CD8-positive, alpha-beta memory T cell (primary cell): Measurements from ENCODE around the gene EEF1E1. TPM values are rescaled to one million over a fixed set of nuclear protein-coding genes. Genes with fewer than 3 reads are reported as not detected.
A peak's percentile ranks its signal among the peaks of the same experiment; 100 is the strongest.

Experiments
- CTCF ChIA-PET: fragments of 350-600 bp; sonication (Branson Sonifier 250); formaldehyde crosslinking; loops from one replicate; lab custom pipeline; 2021; ENCODE audit warnings: antibody characterized with exemption; lab: Charles Lee
- POLR2A ChIA-PET: fragments of 350-600 bp; sonication (Branson Sonifier 250); formaldehyde crosslinking; loops from one replicate; lab custom pipeline; 2021; ENCODE audit warnings: antibody characterized with exemption; lab: Charles Lee
- DNase-seq, 5 donors: peaks; one replicate each; pipeline versions ENCODE4 v3.0.0 to v3.0.0-alpha.2; 2020 to 2022; ENCODE audit warnings: mixed read lengths in 1 of 5
- H3K27ac ChIP-seq: one replicate; pipeline ENCODE4 v1.7.0; 2013; ENCODE audit warnings: low read depth, mild to moderate bottlenecking, low read length, moderate library complexity
- H3K27me3 ChIP-seq: 2 replicates; pipeline ENCODE4 v1.7.0; 2013; ENCODE audit warnings: low read length, mild to moderate bottlenecking; ENCODE audit not compliant: insufficient read depth, poor library complexity, severe bottlenecking
- H3K36me3 ChIP-seq: 2 replicates; pipeline ENCODE4 v1.7.0; 2013; ENCODE audit warnings: mild to moderate bottlenecking, low read length, moderate library complexity; ENCODE audit not compliant: insufficient read depth
- H3K4me1 ChIP-seq: 2 replicates; pipeline ENCODE4 v1.7.0; 2013; ENCODE audit warnings: mild to moderate bottlenecking, low read length, moderate library complexity; ENCODE audit not compliant: insufficient read depth
- H3K4me3 ChIP-seq: 2 replicates; pipeline ENCODE4 v1.7.0; 2013; ENCODE audit warnings: mild to moderate bottlenecking, low read length
- H3K9me3 ChIP-seq: 2 replicates; pipeline ENCODE4 v1.7.0; 2013; ENCODE audit warnings: mild to moderate bottlenecking, low read length
- H3K27ac Mint-ChIP-seq, 8 donors: one replicate each; pipeline ENCODE4 v1.8.0; 2020 to 2021; ENCODE audit warnings: mixed read lengths in 8 of 8, mild to moderate bottlenecking in 6 of 8, inconsistent platforms in 3 of 8, moderate library complexity in 3 of 8
- H3K27me3 Mint-ChIP-seq, 2 donors: one replicate each; pipeline ENCODE4 v1.8.0; 2020 to 2021; ENCODE audit warnings: mixed read lengths in 2 of 2, mild to moderate bottlenecking in 1 of 2, moderate library complexity in 1 of 2
- H3K36me3 Mint-ChIP-seq, 3 donors: one replicate each; pipeline ENCODE4 v1.8.0; 2020 to 2021; ENCODE audit warnings: mixed read lengths in 3 of 3, inconsistent platforms in 1 of 3, mild to moderate bottlenecking in 1 of 3
- H3K4me1 Mint-ChIP-seq, 3 donors: one replicate each; pipeline ENCODE4 v1.8.0; 2020 to 2021; ENCODE audit warnings: mixed read lengths in 3 of 3, inconsistent platforms in 1 of 3, mild to moderate bottlenecking in 1 of 3
- H3K4me3 Mint-ChIP-seq, 7 donors: one replicate each; pipeline ENCODE4 v1.8.0; 2020 to 2021; ENCODE audit warnings: mixed read lengths in 7 of 7, mild to moderate bottlenecking in 6 of 7, moderate library complexity in 4 of 7, inconsistent platforms in 2 of 7
- H3K9me3 Mint-ChIP-seq, 5 donors: one replicate each; pipeline ENCODE4 v1.8.0; 2020 to 2022; ENCODE audit warnings: mixed read lengths in 5 of 5, mild to moderate bottlenecking in 3 of 5, moderate library complexity in 2 of 5, inconsistent platforms in 1 of 5
- polyA plus RNA-seq: library from polyadenylated mRNA; unstranded; fragments of 300-500 nt; fragmentation: Illumina TruSeq; gene quantifications from one replicate; pipeline ENCODE4 v1.2.3, GENCODE V29; 2021
- total RNA-seq, 2 experiments: library from RNA; stranded (reverse); gene quantifications; one replicate each; pipeline ENCODE4 v1.2.3, GENCODE V29; 2021

Gene EEF1E1
- total RNA-seq (10 to 100 TPM; 71.2 to 76.0 TPM), polyA plus RNA-seq (48.3 TPM)

DNA sequence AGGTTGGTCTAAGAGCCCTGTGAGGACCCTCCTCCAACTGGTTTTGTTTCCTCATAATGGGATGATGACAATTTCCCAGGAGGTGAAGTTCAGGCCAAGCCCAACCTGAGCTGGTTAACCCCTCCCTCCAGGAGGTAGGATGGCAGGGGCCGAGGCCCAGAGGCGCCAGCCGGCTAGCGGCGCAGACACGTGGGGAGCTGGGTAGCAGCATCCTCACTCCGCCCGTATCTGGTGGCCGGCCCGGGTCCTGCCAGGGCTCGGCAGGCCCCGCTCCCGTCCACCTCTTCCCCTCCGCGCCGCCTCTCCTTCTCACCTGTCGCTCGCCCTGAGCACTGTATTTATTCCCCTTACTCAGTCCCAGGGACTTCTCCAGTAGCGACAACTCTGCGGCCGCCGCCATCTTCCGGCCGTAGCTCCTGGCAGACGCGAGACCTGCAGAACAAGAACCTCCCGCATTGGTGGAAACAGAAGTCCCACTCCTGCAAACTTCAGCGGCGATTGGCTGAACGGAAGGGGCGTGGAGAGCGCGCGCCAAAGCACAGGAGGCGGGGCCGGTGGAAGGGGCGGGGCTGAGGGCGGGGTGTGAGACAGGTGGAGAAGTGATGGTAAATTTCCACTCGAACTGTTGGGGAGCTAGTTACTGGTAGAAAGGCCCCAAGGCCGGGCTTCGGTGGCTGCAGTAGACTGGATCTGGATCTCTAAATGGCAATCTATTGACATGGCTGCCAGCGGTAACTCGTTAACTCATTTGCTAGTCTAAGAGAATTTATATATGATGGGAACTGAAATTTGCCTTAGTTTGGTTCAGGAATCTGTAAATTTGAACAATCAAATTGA is at the start of gene EEF1E1:
Gene EEF1E1 (minus strand): TSS at position 427 of the 837 bp plus-strand sequence. CDS start 27 bp downstream, at position 400.
- Mint-ChIP-seq H3K4me3 (peak within 1 kb of the TSS; percentile 90 to 99 (median 95)), H3K27ac (peak within 1 kb of the TSS; percentile 90 to 99 (median 98)), H3K27me3 (peaks cover 16 to 24% of the 10 kb centered on the region in 2 donors), H3K36me3 (peaks cover 0 to 16% (median 1%) of the 10 kb centered on the region in 3 donors), H3K9me3 (no peaks in the 10 kb centered on the region), H3K4me1 (peaks cover 27 to 39% (median 33%) of the 10 kb centered on the region in 3 donors)
- Histone ChIP-seq H3K36me3 (peaks cover under 1% of the 10 kb centered on the region), H3K4me1 (peaks cover 15% of the 10 kb centered on the region), H3K27me3 (no peaks in the 10 kb centered on the region), H3K4me3 (peak within 1 kb of the TSS; percentile 98), H3K9me3 (no peaks in the 10 kb centered on the region), H3K27ac (peak within 1 kb of the TSS; percentile 84)
- POLR2A ChIA-PET: interaction anchor here (2.3 kb wide), 1 partner anchor 38 kb away, joined by 29 read pairs; the partner anchor contains the start of gene BLOC1S5
- CTCF ChIA-PET: interaction anchor here (0.8 kb wide), 1 partner anchor 37 kb away, joined by 4 read pairs; no protein-coding TSS in a partner anchor
- DNase-seq: peak; percentile 91 to 98 (median 96)

DNA sequence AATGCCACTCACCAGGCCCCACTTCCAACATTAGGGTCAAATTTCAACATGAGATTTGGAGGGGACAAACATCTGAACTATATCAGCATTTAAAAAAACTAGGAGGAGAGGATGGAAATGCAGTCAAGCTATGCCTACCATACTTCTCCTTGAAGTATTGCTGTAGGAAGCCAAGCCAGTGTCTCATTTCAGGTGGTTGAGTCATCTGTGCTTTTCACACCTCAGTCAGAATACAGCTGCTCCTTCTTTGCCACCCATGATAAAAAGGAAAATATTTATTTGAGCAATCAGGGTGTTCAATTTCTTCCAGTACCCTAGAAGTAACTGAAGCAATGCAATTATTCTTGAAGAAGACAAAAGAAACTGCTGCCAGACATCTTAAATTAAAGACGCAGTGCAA is 47.0 kb upstream of the EEF1E1 start:
- no peak overlapping the region for H3K4me3 ChIP-seq
- H3K27me3 ChIP-seq: no peaks in the 10 kb centered on the region
- H3K27ac ChIP-seq: no peak overlapping the region
- no peak for DNase-seq
- Mint-ChIP-seq H3K36me3 (no peaks in the 10 kb centered on the region), H3K27ac (peak overlapping the region in 1 of 8 donors; percentile 43), H3K27me3 (peaks cover 2 to 20% of the 10 kb centered on the region in 2 donors), H3K9me3 (no peaks in the 10 kb centered on the region), H3K4me3 (no peak overlapping the region), H3K4me1 (no peaks in the 10 kb centered on the region)
- H3K36me3 ChIP-seq: no peaks in the 10 kb centered on the region
- no peaks in the 10 kb centered on the region for H3K9me3 ChIP-seq
- no peaks in the 10 kb centered on the region for H3K4me1 ChIP-seq
- CTCF ChIA-PET: no interaction called here
- POLR2A ChIA-PET: no interaction called here

DNA sequence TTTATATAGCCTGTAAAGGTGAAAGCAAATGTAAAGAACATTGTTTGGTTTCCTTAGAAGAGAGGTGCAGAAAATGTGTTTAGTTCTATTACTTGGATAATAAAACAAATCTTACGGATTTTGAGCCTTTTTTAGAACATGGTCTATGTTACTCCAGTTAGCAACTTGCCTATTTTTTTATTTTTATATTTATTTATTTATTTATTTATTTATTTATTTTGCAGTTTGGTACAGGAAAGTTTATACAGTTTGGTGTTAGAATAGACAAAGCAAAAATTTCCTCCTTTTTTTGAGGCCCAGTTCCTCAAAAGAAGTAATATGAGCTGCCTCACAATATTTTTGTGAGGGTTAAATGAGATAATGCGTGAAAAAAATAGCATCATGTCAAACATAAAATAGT is 41.6 kb upstream of the EEF1E1 start:
- CTCF ChIA-PET: no interaction called here
- no peaks in the 10 kb centered on the region for H3K9me3 ChIP-seq
- DNase-seq: no peak
- no peaks in the 10 kb centered on the region for H3K36me3 Mint-ChIP-seq
- no peaks in the 10 kb centered on the region for H3K4me1 ChIP-seq
- POLR2A ChIA-PET: no interaction called here
- H3K4me3 ChIP-seq: no peak overlapping the region
- H3K27ac ChIP-seq: no peak overlapping the region
- peaks cover 5 to 14% of the 10 kb centered on the region in 2 donors for H3K27me3 Mint-ChIP-seq
- H3K27ac Mint-ChIP-seq: no peak overlapping the region
- no peaks in the 10 kb centered on the region for H3K4me1 Mint-ChIP-seq
- H3K4me3 Mint-ChIP-seq: no peak overlapping the region
- H3K36me3 ChIP-seq: no peaks in the 10 kb centered on the region
- no peaks in the 10 kb centered on the region for H3K27me3 ChIP-seq
- no peaks in the 10 kb centered on the region for H3K9me3 Mint-ChIP-seq

GRCh38 chr6:8139451-8139850 is 37.1 kb upstream of the EEF1E1 start:
- H3K36me3 Mint-ChIP-seq: no peaks in the 10 kb centered on the region
- CTCF ChIA-PET: interaction anchor here (0.9 to 1.8 kb wide), 2 partner anchors 8 to 27 kb away, joined by 3 to 4 read pairs; no protein-coding TSS in a partner anchor
- Histone ChIP-seq H3K27ac (no peak overlapping the region), H3K36me3 (no peaks in the 10 kb centered on the region), H3K27me3 (peaks cover under 1% of the 10 kb centered on the region), H3K4me3 (no peak overlapping the region), H3K4me1 (no peaks in the 10 kb centered on the region), H3K9me3 (no peaks in the 10 kb centered on the region)
- no peak for DNase-seq
- no peak overlapping the region for H3K27ac Mint-ChIP-seq
- no peaks in the 10 kb centered on the region for H3K9me3 Mint-ChIP-seq
- POLR2A ChIA-PET: no interaction called here
- H3K4me1 Mint-ChIP-seq: no peaks in the 10 kb centered on the region
- H3K4me3 Mint-ChIP-seq: no peak overlapping the region
- peaks cover 11 to 43% of the 10 kb centered on the region in 2 donors for H3K27me3 Mint-ChIP-seq

- peaks cover 3% of the 10 kb centered on the region for H3K27me3 ChIP-seq
- H3K27ac Mint-ChIP-seq: no peak overlapping the region
- ChIA-PET CTCF (no interaction called here), POLR2A (no interaction called here)
- H3K9me3 ChIP-seq: no peaks in the 10 kb centered on the region
- H3K4me3 ChIP-seq: no peak overlapping the region
- H3K9me3 Mint-ChIP-seq: no peaks in the 10 kb centered on the region
- H3K4me3 Mint-ChIP-seq: no peak overlapping the region
- no peaks in the 10 kb centered on the region for H3K4me1 ChIP-seq
- H3K27me3 Mint-ChIP-seq: peaks cover 21 to 43% of the 10 kb centered on the region in 2 donors
- H3K27ac ChIP-seq: no peak overlapping the region
- no peaks in the 10 kb centered on the region for H3K36me3 ChIP-seq
- DNase-seq: no peak
- H3K36me3 Mint-ChIP-seq: no peaks in the 10 kb centered on the region
- no peaks in the 10 kb centered on the region for H3K4me1 Mint-ChIP-seq
Measured at GRCh38 chr6:8137529-8137939, 35.2 kb upstream of the EEF1E1 start.

DNA sequence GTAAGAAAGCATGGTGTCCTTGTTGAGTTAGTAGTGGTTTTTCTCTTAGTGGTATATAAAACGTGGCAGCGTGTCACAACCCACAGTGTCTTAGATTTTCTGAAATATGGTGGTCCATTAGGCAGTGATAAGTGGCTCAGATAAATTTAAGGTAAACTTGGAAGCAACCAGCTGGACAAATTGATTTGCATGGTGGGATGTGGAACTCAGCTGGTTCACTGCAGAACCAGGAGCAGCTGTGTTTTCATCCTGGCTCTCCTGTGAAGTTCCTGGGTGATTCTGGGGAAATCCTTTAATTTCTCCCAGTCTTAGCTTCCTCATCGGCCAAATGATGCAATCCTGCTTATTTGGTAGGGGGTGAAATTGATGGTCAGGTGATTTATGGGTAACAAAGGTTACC is 32.9 kb upstream of the EEF1E1 start:
- Mint-ChIP-seq H3K36me3 (no peaks in the 10 kb centered on the region), H3K4me1 (no peaks in the 10 kb centered on the region), H3K27ac (no peak overlapping the region), H3K27me3 (peaks cover 22 to 56% of the 10 kb centered on the region in 2 donors), H3K4me3 (no peak overlapping the region), H3K9me3 (no peaks in the 10 kb centered on the region)
- Histone ChIP-seq H3K36me3 (no peaks in the 10 kb centered on the region), H3K9me3 (no peaks in the 10 kb centered on the region), H3K27me3 (peaks cover 3% of the 10 kb centered on the region), H3K27ac (no peak overlapping the region), H3K4me1 (no peaks in the 10 kb centered on the region), H3K4me3 (no peak overlapping the region)
- POLR2A ChIA-PET: interaction anchor here (0.7 kb wide), 1 partner anchor 25 kb away, joined by 7 read pairs; no protein-coding TSS in a partner anchor
- CTCF ChIA-PET: no interaction called here
- no peak for DNase-seq

GRCh38 chr6:8132130-8132529 is 29.8 kb upstream of the EEF1E1 start:
- Mint-ChIP-seq H3K27me3 (peaks cover 19 to 43% of the 10 kb centered on the region in 2 donors), H3K4me1 (no peaks in the 10 kb centered on the region), H3K9me3 (no peaks in the 10 kb centered on the region), H3K36me3 (no peaks in the 10 kb centered on the region), H3K4me3 (no peak overlapping the region), H3K27ac (peak overlapping the region in 1 of 8 donors; percentile 58)
- CTCF ChIA-PET: interaction anchor here (3.1 kb wide), 1 partner anchor 87 kb away, joined by 28 read pairs; no protein-coding TSS in a partner anchor
- no peak overlapping the region for H3K27ac ChIP-seq
- H3K4me1 ChIP-seq: no peaks in the 10 kb centered on the region
- DNase-seq: no peak
- POLR2A ChIA-PET: no interaction called here
- H3K9me3 ChIP-seq: no peaks in the 10 kb centered on the region
- H3K4me3 ChIP-seq: no peak overlapping the region
- H3K27me3 ChIP-seq: peaks cover 3% of the 10 kb centered on the region
- no peaks in the 10 kb centered on the region for H3K36me3 ChIP-seq

DNA sequence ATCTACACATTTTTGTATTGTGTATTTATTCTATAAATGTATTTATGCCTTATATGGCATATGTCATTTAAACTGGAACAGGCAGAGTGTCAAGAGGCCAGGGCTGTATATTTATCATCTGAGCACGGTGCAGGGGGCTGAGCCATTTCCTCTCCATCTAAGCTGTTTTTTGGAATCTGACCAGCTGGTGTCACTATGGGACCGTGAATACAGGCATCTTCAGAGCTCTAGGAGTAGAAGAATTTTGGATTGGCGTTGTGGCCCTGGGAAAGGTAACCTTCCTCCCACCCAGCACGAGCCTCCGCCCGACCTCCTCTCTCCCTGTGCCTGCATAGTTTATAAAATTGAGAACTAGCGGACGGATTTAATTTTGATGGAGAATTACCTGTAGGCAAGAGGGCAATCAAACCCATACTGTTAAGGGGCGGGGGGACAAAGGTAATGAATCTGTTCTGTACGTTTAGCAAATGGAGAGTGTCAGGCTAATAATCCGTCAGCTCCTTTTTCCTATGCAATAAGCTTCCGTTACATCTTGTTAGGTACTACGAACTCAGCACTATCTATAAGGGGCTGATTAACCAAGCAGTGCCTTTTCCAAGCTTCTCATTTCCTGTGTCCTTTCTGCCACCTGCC is 29.0 kb upstream of the EEF1E1 start:
- Histone ChIP-seq H3K27ac (no peak overlapping the region), H3K27me3 (peaks cover 4% of the 10 kb centered on the region), H3K4me1 (no peaks in the 10 kb centered on the region), H3K4me3 (no peak overlapping the region), H3K36me3 (no peaks in the 10 kb centered on the region), H3K9me3 (no peaks in the 10 kb centered on the region)
- Mint-ChIP-seq H3K27ac (no peak overlapping the region), H3K9me3 (no peaks in the 10 kb centered on the region), H3K4me3 (no peak overlapping the region), H3K4me1 (no peaks in the 10 kb centered on the region), H3K36me3 (no peaks in the 10 kb centered on the region), H3K27me3 (peaks cover 22 to 39% of the 10 kb centered on the region in 2 donors)
- ChIA-PET CTCF (interaction anchor here (1.0 to 3.1 kb wide), 4 partner anchors 9 to 90 kb away, joined by 3 to 28 read pairs (median 5); no protein-coding TSS in a partner anchor), POLR2A (no interaction called here)
- peak in 1 of 5 donors; percentile 28 for DNase-seq
